Body of pancreas (tissue), 4 donors: ENCODE data around the gene CHST1.

ENCODE experiments used
- CTCF ChIP-seq, 7 experiments: fragments of 450-650 bp in 4 of 7; fragments of 200-600 bp in 3 of 7; sonication (generic) in 3 of 7; IDR thresholded peaks; one replicate each; pipeline ENCODE4 v1.5.1; 2016 to 2019; ENCODE audit warnings: antibody characterized with exemption in 7 of 7
- POLR2A ChIP-seq, 3 donors: fragments of 450-650 bp; IDR thresholded peaks; one replicate each; pipeline ENCODE4 v1.6.1; 2016; ENCODE audit warnings: antibody characterized with exemption in 3 of 3, mild to moderate bottlenecking in 2 of 3

DNA sequence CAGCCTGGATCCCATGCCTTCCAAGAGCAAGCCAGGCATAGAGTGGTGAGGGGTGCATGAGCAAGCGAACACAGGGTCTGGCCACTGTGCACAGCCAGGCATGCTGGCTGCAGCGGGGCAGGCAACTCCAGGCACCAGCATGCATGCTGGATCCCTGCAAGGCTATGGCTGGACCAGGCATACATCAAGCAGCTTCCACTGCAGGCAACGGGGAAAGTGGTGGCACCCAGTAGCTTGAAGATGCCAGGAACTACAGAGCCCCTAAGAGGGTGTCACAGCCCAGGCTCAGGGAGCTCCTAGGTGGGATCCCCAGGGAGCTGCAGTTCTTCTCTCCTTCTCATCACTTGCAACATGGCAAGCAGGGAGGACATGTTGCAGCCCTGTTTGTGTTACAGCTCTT, 45.2 kb downstream of the CHST1 start:
- TF ChIP-seq CTCF (IDR thresholded peaks at IDR 0.05) = no peak
- no peak for TF ChIP-seq POLR2A (IDR thresholded peaks at IDR 0.05)
